Measurements from ENCODE around the gene BRD3OS. TPM values are rescaled to one million over a fixed set of nuclear protein-coding genes. Genes with fewer than 3 reads are reported as not detected.

The BRD3OS gene
- total RNA-seq, 1 donor from 2014 or later: 20.2 TPM

DNA sequence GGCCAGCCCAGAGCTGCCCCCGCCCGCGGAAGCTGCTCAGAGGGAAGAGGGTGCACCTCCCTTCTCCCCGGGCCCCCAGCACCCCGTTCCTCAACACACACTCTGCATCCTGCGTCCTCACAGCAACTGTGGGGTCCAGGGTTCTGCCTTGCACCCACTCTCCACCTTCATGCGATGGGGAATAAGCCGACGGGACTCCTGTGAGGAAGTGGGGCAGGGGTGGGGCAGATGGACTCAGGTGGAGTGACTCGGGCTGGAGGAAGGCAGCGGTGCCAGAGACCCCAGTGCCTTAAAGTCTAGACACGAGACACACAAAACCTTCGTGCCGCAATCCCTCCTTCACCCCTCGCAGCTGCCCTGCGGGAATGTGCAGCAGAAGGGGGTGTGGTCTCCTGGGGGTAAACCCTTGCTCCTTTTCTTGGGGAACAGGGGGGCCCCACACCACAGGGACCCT lies 33.9 kb downstream of the BRD3OS start:
- no peak overlapping the region for H2AFZ ChIP-seq (ENCODE audit: low read depth, low read length)
- peak overlapping the region; percentile 78 for H3K4me2 ChIP-seq (ENCODE audit: low read length)
- no peak overlapping the region for H3K27ac ChIP-seq (ENCODE audit: low read depth, low read length)
- H3K79me2 ChIP-seq (ENCODE audit: insufficient read depth, low read length): peaks cover 100% of the 10 kb centered on the region
- no peaks in the 10 kb centered on the region for H3K9me3 ChIP-seq (ENCODE audit: insufficient read depth, low read depth, low read length)
- no peak overlapping the region for H3K4me3 ChIP-seq (ENCODE audit: insufficient read depth, low read depth, low read length)
- no peaks in the 10 kb centered on the region for H3K27me3 ChIP-seq (ENCODE audit: insufficient read depth, low read length)
- H3K9me3 Mint-ChIP-seq (ENCODE audit: unreplicated experiment): no peaks in the 10 kb centered on the region
- peak overlapping the region; percentile 13 for H3K9ac ChIP-seq (ENCODE audit: low read length)
- no peak for FAIRE-seq
- peaks cover 100% of the 10 kb centered on the region for H4K20me1 ChIP-seq (ENCODE audit: insufficient read depth, low read length)
- H3K36me3 ChIP-seq (ENCODE audit: insufficient read depth, low read length): no peaks in the 10 kb centered on the region
- H3K36me3 Mint-ChIP-seq (ENCODE audit: low read depth, unreplicated experiment): peaks cover 4% of the 10 kb centered on the region
- DNase-seq (ENCODE audit: low read depth): no peak
- peaks cover 17% of the 10 kb centered on the region for H3K4me1 Mint-ChIP-seq (ENCODE audit: low read depth, unreplicated experiment)
- H3K27ac Mint-ChIP-seq (ENCODE audit: unreplicated experiment): no peak overlapping the region
- no peaks in the 10 kb centered on the region for H3K27me3 Mint-ChIP-seq (ENCODE audit: low read depth, unreplicated experiment)
- TF ChIP-seq, protein P1, sequence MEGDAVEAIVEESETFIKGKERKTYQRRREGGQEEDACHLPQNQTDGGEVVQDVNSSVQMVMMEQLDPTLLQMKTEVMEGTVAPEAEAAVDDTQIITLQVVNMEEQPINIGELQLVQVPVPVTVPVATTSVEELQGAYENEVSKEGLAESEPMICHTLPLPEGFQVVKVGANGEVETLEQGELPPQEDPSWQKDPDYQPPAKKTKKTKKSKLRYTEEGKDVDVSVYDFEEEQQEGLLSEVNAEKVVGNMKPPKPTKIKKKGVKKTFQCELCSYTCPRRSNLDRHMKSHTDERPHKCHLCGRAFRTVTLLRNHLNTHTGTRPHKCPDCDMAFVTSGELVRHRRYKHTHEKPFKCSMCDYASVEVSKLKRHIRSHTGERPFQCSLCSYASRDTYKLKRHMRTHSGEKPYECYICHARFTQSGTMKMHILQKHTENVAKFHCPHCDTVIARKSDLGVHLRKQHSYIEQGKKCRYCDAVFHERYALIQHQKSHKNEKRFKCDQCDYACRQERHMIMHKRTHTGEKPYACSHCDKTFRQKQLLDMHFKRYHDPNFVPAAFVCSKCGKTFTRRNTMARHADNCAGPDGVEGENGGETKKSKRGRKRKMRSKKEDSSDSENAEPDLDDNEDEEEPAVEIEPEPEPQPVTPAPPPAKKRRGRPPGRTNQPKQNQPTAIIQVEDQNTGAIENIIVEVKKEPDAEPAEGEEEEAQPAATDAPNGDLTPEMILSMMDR (IDR thresholded peaks at IDR 0.05; ENCODE audit: insufficient read depth, low read depth, low read length): no peak
- TF ChIP-seq EZH2 (IDR thresholded peaks at IDR 0.05; ENCODE audit: insufficient read depth, low read length): no peak
- peaks cover 46% of the 10 kb centered on the region for H3K4me1 ChIP-seq (ENCODE audit: insufficient read depth, low read length)
- no peak overlapping the region for H3K4me3 Mint-ChIP-seq (ENCODE audit: unreplicated experiment)

DNA sequence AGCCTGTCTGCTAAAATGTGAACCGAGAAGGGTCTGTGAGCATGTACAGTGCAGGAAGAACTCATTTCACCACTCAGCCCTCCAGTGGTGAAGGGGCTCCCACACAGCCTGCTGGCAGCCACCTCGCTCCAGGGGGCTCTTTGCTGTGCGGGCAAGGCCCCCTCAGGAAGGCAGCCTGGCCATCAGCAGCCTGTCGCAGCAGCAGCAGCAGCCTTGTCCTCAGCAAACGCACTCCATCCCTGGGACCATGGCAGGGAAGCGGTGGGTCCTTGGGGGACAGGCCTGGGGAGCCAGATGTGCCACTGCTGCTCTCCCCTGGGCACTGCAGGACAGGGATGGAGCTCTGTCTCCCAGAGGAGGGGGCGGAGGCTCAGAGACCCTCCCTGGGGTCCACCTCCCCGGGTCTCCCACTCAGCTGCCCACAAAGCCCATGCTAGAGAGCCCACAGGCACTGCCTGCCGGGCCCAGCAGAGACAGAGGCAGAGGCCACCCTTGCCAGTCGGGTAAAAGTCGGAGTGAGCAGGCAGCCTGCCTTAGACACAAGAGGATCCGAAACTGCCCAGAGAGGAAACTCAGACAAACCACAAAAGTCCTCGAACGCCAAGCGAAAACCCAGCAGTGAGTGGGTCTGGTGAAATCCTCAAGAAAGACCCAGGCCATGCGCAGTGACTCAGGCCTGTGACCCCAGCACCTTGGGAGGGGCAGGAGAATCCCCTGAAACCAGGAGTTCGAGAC lies 34.5 kb downstream of the BRD3OS start:
- no peaks in the 10 kb centered on the region for H3K9me3 ChIP-seq (ENCODE audit: insufficient read depth, low read depth, low read length)
- H3K4me1 ChIP-seq (ENCODE audit: insufficient read depth, low read length): peaks cover 46% of the 10 kb centered on the region
- H3K4me3 Mint-ChIP-seq (ENCODE audit: unreplicated experiment): no peak overlapping the region
- H3K9me3 Mint-ChIP-seq (ENCODE audit: unreplicated experiment): no peaks in the 10 kb centered on the region
- H3K27me3 Mint-ChIP-seq (ENCODE audit: low read depth, unreplicated experiment): no peaks in the 10 kb centered on the region
- peak overlapping the region; percentile 78 for H3K4me2 ChIP-seq (ENCODE audit: low read length)
- FAIRE-seq (no peak), DNase-seq (ENCODE audit: low read depth) (no peak)
- TF ChIP-seq, protein P1 (IDR thresholded peaks at IDR 0.05; ENCODE audit: insufficient read depth, low read depth, low read length): no peak
- TF ChIP-seq EZH2 (IDR thresholded peaks at IDR 0.05; ENCODE audit: insufficient read depth, low read length): no peak
- peak overlapping the region; percentile 20 for H3K9ac ChIP-seq (ENCODE audit: low read length)
- H4K20me1 ChIP-seq (ENCODE audit: insufficient read depth, low read length): peaks cover 99% of the 10 kb centered on the region
- H3K27ac Mint-ChIP-seq (ENCODE audit: unreplicated experiment): no peak overlapping the region
- no peak overlapping the region for H3K27ac ChIP-seq (ENCODE audit: low read depth, low read length)
- H3K4me1 Mint-ChIP-seq (ENCODE audit: low read depth, unreplicated experiment): peaks cover 17% of the 10 kb centered on the region
- H3K36me3 ChIP-seq (ENCODE audit: insufficient read depth, low read length): no peaks in the 10 kb centered on the region
- no peak overlapping the region for H2AFZ ChIP-seq (ENCODE audit: low read depth, low read length)
- H3K4me3 ChIP-seq (ENCODE audit: insufficient read depth, low read depth, low read length): no peak overlapping the region
- H3K27me3 ChIP-seq (ENCODE audit: insufficient read depth, low read length): no peaks in the 10 kb centered on the region
- H3K79me2 ChIP-seq (ENCODE audit: insufficient read depth, low read length): peaks cover 100% of the 10 kb centered on the region
- peaks cover 4% of the 10 kb centered on the region for H3K36me3 Mint-ChIP-seq (ENCODE audit: low read depth, unreplicated experiment)

DNA sequence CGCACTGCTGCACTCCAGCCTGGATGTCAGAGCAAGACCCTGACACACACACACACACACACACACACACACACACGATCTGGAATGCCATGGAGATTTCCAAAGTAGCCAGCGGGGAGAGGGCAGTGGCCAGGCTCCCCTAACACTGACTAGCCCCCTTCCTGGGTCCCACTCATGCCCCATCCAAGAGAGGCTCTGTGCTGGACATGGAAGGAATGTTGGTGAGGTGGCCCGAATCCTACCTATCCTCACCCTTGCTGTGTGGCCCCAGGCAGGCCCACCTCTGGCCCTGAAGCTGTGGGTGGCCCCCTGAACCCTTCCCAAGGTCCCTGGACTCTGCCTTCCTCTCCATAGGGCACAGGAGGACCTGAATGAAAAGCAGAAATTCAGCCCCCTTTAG lies 35.3 kb downstream of the BRD3OS start:
- peaks cover 47% of the 10 kb centered on the region for H3K4me1 ChIP-seq (ENCODE audit: insufficient read depth, low read length)
- no peaks in the 10 kb centered on the region for H3K27me3 ChIP-seq (ENCODE audit: insufficient read depth, low read length)
- no peaks in the 10 kb centered on the region for H3K27me3 Mint-ChIP-seq (ENCODE audit: low read depth, unreplicated experiment)
- TF ChIP-seq, protein P1 (IDR thresholded peaks at IDR 0.05; ENCODE audit: insufficient read depth, low read depth, low read length): no peak
- H3K4me3 Mint-ChIP-seq (ENCODE audit: unreplicated experiment): no peak overlapping the region
- no peak overlapping the region for H2AFZ ChIP-seq (ENCODE audit: low read depth, low read length)
- H3K4me2 ChIP-seq (ENCODE audit: low read length): no peak overlapping the region
- DNase-seq (ENCODE audit: low read depth) (no peak), FAIRE-seq (no peak)
- H3K9ac ChIP-seq (ENCODE audit: low read length): no peak overlapping the region
- H3K4me3 ChIP-seq (ENCODE audit: insufficient read depth, low read depth, low read length): no peak overlapping the region
- H3K79me2 ChIP-seq (ENCODE audit: insufficient read depth, low read length): peaks cover 100% of the 10 kb centered on the region
- H3K9me3 ChIP-seq (ENCODE audit: insufficient read depth, low read depth, low read length): no peaks in the 10 kb centered on the region
- peaks cover 99% of the 10 kb centered on the region for H4K20me1 ChIP-seq (ENCODE audit: insufficient read depth, low read length)
- no peak overlapping the region for H3K27ac Mint-ChIP-seq (ENCODE audit: unreplicated experiment)
- H3K27ac ChIP-seq (ENCODE audit: low read depth, low read length): no peak overlapping the region
- peaks cover 4% of the 10 kb centered on the region for H3K36me3 Mint-ChIP-seq (ENCODE audit: low read depth, unreplicated experiment)
- H3K36me3 ChIP-seq (ENCODE audit: insufficient read depth, low read length): no peaks in the 10 kb centered on the region
- peaks cover 18% of the 10 kb centered on the region for H3K4me1 Mint-ChIP-seq (ENCODE audit: low read depth, unreplicated experiment)
- no peaks in the 10 kb centered on the region for H3K9me3 Mint-ChIP-seq (ENCODE audit: unreplicated experiment)

All from astrocyte (in vitro differentiated cells and primary cell).